Measurements from ENCODE around the gene C20orf144.

C20orf144 gene

GRCh38 chr20:33656010-33656782 lies 5.9 kb upstream of the C20orf144 start:
- no peak overlapping the region for H3K4me3 ChIP-seq (ENCODE audit: low read depth, low read length)
- no peak for TF ChIP-seq CTCF (IDR thresholded peaks at IDR 0.05; ENCODE audit: low read depth, low read length)

GRCh38 chr20:33656783-33657703 lies 5.1 kb upstream of the C20orf144 start:
- TF ChIP-seq CTCF (IDR thresholded peaks at IDR 0.05; ENCODE audit: low read depth, low read length) = no peak

GRCh38 chr20:33657704-33658095 lies 4.4 kb upstream of the C20orf144 start:
- no peak for TF ChIP-seq CTCF (IDR thresholded peaks at IDR 0.05; ENCODE audit: low read depth, low read length)
- H3K4me3 ChIP-seq (ENCODE audit: low read depth, low read length) = no peak overlapping the region

More at GRCh38 chr20:33656783-33657703, 5.1 kb upstream of the C20orf144 start:
- H3K4me3 ChIP-seq (ENCODE audit: low read depth, low read length) = no peak overlapping the region

- TF ChIP-seq CTCF (IDR thresholded peaks at IDR 0.05; ENCODE audit: low read depth, low read length) = no peak
- H3K4me3 ChIP-seq (ENCODE audit: low read depth, low read length) = no peak overlapping the region
Observed at GRCh38 chr20:33658510-33658909, 3.6 kb upstream of the C20orf144 start.

GRCh38 chr20:33658929-33659328 lies 3.2 kb upstream of the C20orf144 start:
- H3K4me3 ChIP-seq (ENCODE audit: low read depth, low read length) = no peak overlapping the region
- no peak for TF ChIP-seq CTCF (IDR thresholded peaks at IDR 0.05; ENCODE audit: low read depth, low read length)

- H3K4me3 ChIP-seq (ENCODE audit: low read depth, low read length) = no peak overlapping the region
- TF ChIP-seq CTCF (IDR thresholded peaks at IDR 0.05; ENCODE audit: low read depth, low read length) = no peak
Observed at GRCh38 chr20:33659341-33660034, 2.6 kb upstream of the C20orf144 start.

All from WI38 (cell line).